Erythroblast (primary cell): ENCODE measurements around the gene LTBP3.

ENCODE experiments used
- GATA1 ChIP-seq: IDR thresholded peaks from 2 replicates; pipeline ENCODE4 v1.6.1; 2011; ENCODE audit warnings: low read depth, mild to moderate bottlenecking, control low read depth, low read length, moderate library complexity
- POLR2A ChIP-seq: IDR thresholded peaks from 2 replicates; pipeline ENCODE4 v1.6.1; 2011; ENCODE audit warnings: mild to moderate bottlenecking, low read length

- no peak for TF ChIP-seq POLR2A
- TF ChIP-seq GATA1, result no peak
Measured at GRCh38 chr11:65526744-65527143, 31.4 kb downstream of the LTBP3 start.
